DOHH2 (cell line): Measurements from ENCODE around the gene TMSB15C.
"Not testable (repeated sequence)": the region's sequence is repeated elsewhere in the genome, so short reads cannot be mapped to it uniquely, and the experiment has no call there.

Source experiments
- H3F3A ChIP-seq: fragments of 200-600 bp; sonication (generic), shearing (Covaris generic); 2 replicates; pipeline ENCODE4 v1.6.0; 2016; ENCODE audit warnings: antibody characterized with exemption, mild to moderate bottlenecking; ENCODE audit not compliant: control insufficient read depth, insufficient read depth
- H3K27ac ChIP-seq: fragments of 200-600 bp; sonication (generic); 2 replicates; pipeline ENCODE4 v1.5.1; 2014; ENCODE audit warnings: low read depth, mild to moderate bottlenecking, low read length, moderate library complexity
- H3K27me3 ChIP-seq: fragments of 200-600 bp; sonication (generic); 2 replicates; pipeline ENCODE4 v1.6.1; 2014; ENCODE audit warnings: mild to moderate bottlenecking, low read length, mixed read lengths; ENCODE audit not compliant: control insufficient read depth
- H3K36me3 ChIP-seq: fragments of 200-600 bp; sonication (generic); 2 replicates; pipeline ENCODE4 v1.6.1; 2014; ENCODE audit warnings: mild to moderate bottlenecking, low read length, moderate library complexity, mixed read lengths; ENCODE audit not compliant: control insufficient read depth
- H3K4me1 ChIP-seq: fragments of 200-600 bp; sonication (generic); 2 replicates; pipeline ENCODE4 v1.6.1; 2014; ENCODE audit warnings: mild to moderate bottlenecking, low read length, mixed read lengths; ENCODE audit not compliant: control insufficient read depth
- H3K4me2 ChIP-seq: fragments of 200-600 bp; sonication (generic); 2 replicates; pipeline ENCODE4 v1.6.0; 2014; ENCODE audit warnings: mild to moderate bottlenecking, low read length, moderate library complexity
- H3K4me3 ChIP-seq: fragments of 200-600 bp; sonication (generic); 2 replicates; pipeline ENCODE4 v1.5.1; 2014; ENCODE audit warnings: mild to moderate bottlenecking, low read length, mixed read lengths
- H3K79me2 ChIP-seq: fragments of 200-600 bp; sonication (generic); 2 replicates; pipeline ENCODE4 v1.6.1; 2014; ENCODE audit warnings: mild to moderate bottlenecking, low read length, mixed read lengths; ENCODE audit not compliant: control insufficient read depth
- H3K9me2 ChIP-seq: fragments of 200-600 bp; sonication (generic); replicated peaks from 2 replicates; pipeline ENCODE4 v1.6.1; 2014; ENCODE audit warnings: mild to moderate bottlenecking, low read length, mixed read lengths; ENCODE audit not compliant: control insufficient read depth
- H3K9me3 ChIP-seq: fragments of 200-600 bp; sonication (generic); 2 replicates; pipeline ENCODE4 v1.6.1; 2014; ENCODE audit warnings: antibody characterized with exemption, low read length, mixed read lengths; ENCODE audit not compliant: control insufficient read depth, insufficient read depth
- H4K20me1 ChIP-seq: fragments of 200-600 bp; sonication (generic); 2 replicates; pipeline ENCODE4 v1.6.0; 2014; ENCODE audit warnings: low read depth, mild to moderate bottlenecking, antibody characterized with exemption, low read length, moderate library complexity; ENCODE audit not compliant: control insufficient read depth, insufficient read depth
- CTCF ChIP-seq: fragments of 200-600 bp; sonication (generic); IDR thresholded peaks from one replicate; pipeline ENCODE4 v1.5.1; 2014; ENCODE audit warnings: antibody characterized with exemption, mild to moderate bottlenecking, low read depth, low read length; ENCODE audit not compliant: poor library complexity, severe bottlenecking
- EZH2phosphoT487 ChIP-seq: fragments of 200-600 bp; sonication (generic); IDR thresholded peaks from 2 replicates; pipeline ENCODE4 v1.6.1; 2017; ENCODE audit warnings: borderline replicate concordance, mild to moderate bottlenecking, antibody characterized with exemption, low read length, moderate library complexity, mixed read lengths

Gene TMSB15C

GRCh38 chrX:104113222-104113965, 37.4 kb upstream of the TMSB15C start:
- TF ChIP-seq EZH2phosphoT487 (no peak), CTCF (peak; percentile 58)
- Histone ChIP-seq H3K9me3 (no peaks in the 10 kb centered on the region), H3K4me1 (peaks cover 25% of the 10 kb centered on the region), H4K20me1 (no peaks in the 10 kb centered on the region), H3K79me2 (peaks cover 5% of the 10 kb centered on the region; the same call in 1 of the 2 replicates), H3K9me2 (no peaks in the 10 kb centered on the region), H3K4me3 (peak overlapping the region; percentile 77), H3K4me2 (peak overlapping the region; percentile 79), H3K27me3 (no peaks in the 10 kb centered on the region), H3K36me3 (no peaks in the 10 kb centered on the region), H3F3A (no peaks in the 10 kb centered on the region), H3K27ac (no peak overlapping the region)

- Histone ChIP-seq H3F3A (no peaks in the 10 kb centered on the region), H3K4me1 (peaks cover 24% of the 10 kb centered on the region), H3K9me2 (no peaks in the 10 kb centered on the region), H3K79me2 (peaks cover 5% of the 10 kb centered on the region; the same call in 1 of the 2 replicates), H3K4me2 (peak within 1 kb of the TSS; percentile 79), H3K4me3 (peak within 1 kb of the TSS; percentile 77), H3K27me3 (no peaks in the 10 kb centered on the region), H3K36me3 (no peaks in the 10 kb centered on the region), H3K27ac (peak within 1 kb of the TSS; percentile 44), H3K9me3 (no peaks in the 10 kb centered on the region), H4K20me1 (no peaks in the 10 kb centered on the region)
- no peak for TF ChIP-seq CTCF
- no peak for TF ChIP-seq EZH2phosphoT487
These were observed 36.4 kb upstream of the TMSB15C start, which contains the start of gene ZCCHC18 for GRCh38 chrX:104112326-104112951. Gene ZCCHC18 (plus strand): TSS chrX:104112523. CDS start chrX:104114112, 1,589 bp downstream.

- not testable (repeated sequence) for H3K36me3 ChIP-seq, H3K9me3 ChIP-seq, H3K79me2 ChIP-seq, H3K27me3 ChIP-seq, H3K27ac ChIP-seq, H4K20me1 ChIP-seq, H3F3A ChIP-seq, H3K9me2 ChIP-seq
- Histone ChIP-seq H3K4me3 (peak overlapping the region; percentile 77), H3K4me2 (peak overlapping the region; percentile 79), H3K4me1 (peaks cover 24% of the 10 kb centered on the region)
These were observed 34.6 kb upstream of the TMSB15C start for GRCh38 chrX:104110491-104111240.
